ENCODE results near the gene TAF4B. TPM values are rescaled to one million over a fixed set of nuclear protein-coding genes. Genes with fewer than 3 reads are reported as not detected.

TAF4B gene
- total RNA-seq, 2 experiments from 2014 or later = 50.1 to 52.3 TPM

- H2AFZ ChIP-seq (ENCODE audit: low read length) = no peak overlapping the region
- H3K4me1 ChIP-seq (ENCODE audit: insufficient read depth, low read length, poor library complexity, severe bottlenecking) = peaks cover 18% of the 10 kb centered on the region
- H3K4me3 ChIP-seq (ENCODE audit: low read depth, low read length, poor library complexity, severe bottlenecking) = no peak overlapping the region
- ChIA-PET POLR2A (interaction anchor here (1.2 to 2.1 kb wide), 4 partner anchors 9 to 12 kb away, joined by 3 to 6 read pairs (median 4); no protein-coding TSS in a partner anchor), CTCF (ENCODE audit: unreplicated experiment) (no interaction called here)
- no peaks in the 10 kb centered on the region for H3K9me2 ChIP-seq (ENCODE audit: insufficient read depth, low read length)
- H4K20me1 ChIP-seq (ENCODE audit: insufficient read depth, low read length) = no peaks in the 10 kb centered on the region
- H3K9me3 ChIP-seq (ENCODE audit: low read length) = peaks cover 6% of the 10 kb centered on the region; the same call in 1 of the 2 replicates
- no peaks in the 10 kb centered on the region for H3K36me3 ChIP-seq (ENCODE audit: insufficient read depth, low read length)
- H3K79me2 ChIP-seq (ENCODE audit: insufficient read depth, low read depth, low read length) = no peaks in the 10 kb centered on the region
- H3K4me2 ChIP-seq (ENCODE audit: low read length) = no peak overlapping the region
- intact Hi-C loops (cut with micrococcal nuclease; ENCODE audit: unreplicated experiment) = no loop called here
- BruUV-seq (replicated peaks) = no TSS peak
- TF ChIP-seq CTCF (conservative IDR thresholded peaks at IDR 0.05; ENCODE audit: low read length) = no peak
- no peak for TF ChIP-seq EZH2phosphoT487 (IDR thresholded peaks at IDR 0.05; ENCODE audit: borderline replicate concordance, low read depth, low read length)
- no peak for DNase-seq (ENCODE audit: low spot score)
- no peak overlapping the region for H3K27ac ChIP-seq (ENCODE audit: low read depth, low read length, poor library complexity, severe bottlenecking)
Observed at GRCh38 chr18:26208977-26209376, 17.3 kb upstream of the TAF4B start.

DNA sequence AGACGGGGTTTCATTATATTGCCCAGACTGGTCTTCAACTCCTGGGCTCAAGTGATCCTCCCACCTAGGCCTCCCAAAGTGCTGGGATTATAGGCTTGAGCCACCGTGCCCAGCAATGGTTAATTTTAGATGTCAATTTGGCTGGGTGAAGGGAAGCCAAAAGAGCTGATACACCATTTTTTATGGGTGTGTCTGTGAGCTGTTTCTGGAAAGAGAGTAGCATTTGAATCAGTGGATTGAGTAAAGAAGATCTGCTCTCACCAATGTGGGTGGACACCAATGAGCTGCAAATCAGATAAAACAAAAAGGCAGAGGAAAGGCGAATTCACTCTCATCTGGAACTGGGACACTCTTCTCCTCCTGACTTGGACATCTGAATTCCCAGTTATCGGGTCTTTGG lies 16.1 kb upstream of the TAF4B start:
- no peak for DNase-seq (ENCODE audit: low spot score)
- intact Hi-C loops (cut with micrococcal nuclease; ENCODE audit: unreplicated experiment) = no loop called here
- Histone ChIP-seq H3K36me3 (ENCODE audit: insufficient read depth, low read length) (no peaks in the 10 kb centered on the region), H2AFZ (ENCODE audit: low read length) (no peak overlapping the region), H3K4me1 (ENCODE audit: insufficient read depth, low read length, poor library complexity, severe bottlenecking) (peaks cover 21% of the 10 kb centered on the region), H4K20me1 (ENCODE audit: insufficient read depth, low read length) (no peaks in the 10 kb centered on the region), H3K9me3 (ENCODE audit: low read length) (peaks cover 6% of the 10 kb centered on the region; the same call in 1 of the 2 replicates), H3K4me2 (ENCODE audit: low read length) (no peak overlapping the region), H3K9me2 (ENCODE audit: insufficient read depth, low read length) (no peaks in the 10 kb centered on the region), H3K27ac (ENCODE audit: low read depth, low read length, poor library complexity, severe bottlenecking) (no peak overlapping the region), H3K4me3 (ENCODE audit: low read depth, low read length, poor library complexity, severe bottlenecking) (no peak overlapping the region), H3K79me2 (ENCODE audit: insufficient read depth, low read depth, low read length) (no peaks in the 10 kb centered on the region)
- no peak for TF ChIP-seq CTCF (conservative IDR thresholded peaks at IDR 0.05; ENCODE audit: low read length)
- no peak for TF ChIP-seq EZH2phosphoT487 (IDR thresholded peaks at IDR 0.05; ENCODE audit: borderline replicate concordance, low read depth, low read length)
- ChIA-PET POLR2A (interaction anchor here (0.6 to 2.1 kb wide), 2 partner anchors 7 to 83 kb away, joined by 3 to 6 read pairs; no protein-coding TSS in a partner anchor), CTCF (ENCODE audit: unreplicated experiment) (interaction anchor here (1.0 kb wide), 1 partner anchor 14 kb away, joined by 3 read pairs; no protein-coding TSS in a partner anchor)
- no TSS peak for BruUV-seq (replicated peaks)

DNA sequence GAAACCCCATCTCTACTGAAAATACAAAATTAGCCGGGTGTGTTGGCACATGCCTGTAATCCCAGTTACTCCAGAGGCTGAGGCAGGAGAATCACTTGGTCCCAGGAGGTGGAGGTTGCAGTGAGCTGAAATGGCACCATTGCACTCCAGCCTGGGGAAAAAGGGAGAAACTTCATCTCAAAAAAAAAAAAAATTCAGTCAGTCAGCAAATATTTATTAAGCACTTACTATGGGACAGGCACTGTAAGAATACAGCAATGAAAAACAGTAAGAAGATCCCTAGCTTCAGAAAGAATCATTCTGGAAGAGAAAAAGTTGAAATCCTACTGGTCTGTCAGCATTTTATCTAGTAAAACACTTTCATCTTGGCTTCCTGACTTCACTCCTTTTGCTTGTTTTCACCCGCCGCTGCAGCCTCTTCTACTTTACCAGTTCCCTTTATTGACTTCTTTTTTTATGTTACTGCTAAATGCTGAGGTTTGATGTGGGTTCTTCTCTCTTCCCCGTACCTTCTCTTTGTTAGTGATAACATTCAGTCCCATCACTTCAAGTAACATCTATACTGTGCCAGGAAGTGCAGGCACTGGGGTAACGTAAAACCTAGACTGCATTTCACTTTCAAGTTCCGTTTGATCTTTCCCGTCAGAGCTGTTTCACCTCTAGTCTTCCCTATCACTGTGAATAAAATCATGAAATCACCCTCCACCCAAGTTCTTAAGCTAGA lies 10.8 kb upstream of the TAF4B start:
- H3K79me2 ChIP-seq (ENCODE audit: insufficient read depth, low read depth, low read length) = no peaks in the 10 kb centered on the region
- no peaks in the 10 kb centered on the region for H4K20me1 ChIP-seq (ENCODE audit: insufficient read depth, low read length)
- intact Hi-C loops (cut with micrococcal nuclease; ENCODE audit: unreplicated experiment) = loop anchor here (2.0 kb wide), 1 partner anchor 25 kb away; no protein-coding TSS in a partner anchor
- TSS peak; percentile 96 for BruUV-seq (replicated peaks)
- DNase-seq (ENCODE audit: low spot score) = peak; percentile 83
- TF ChIP-seq CTCF (conservative IDR thresholded peaks at IDR 0.05; ENCODE audit: low read length) = no peak
- TF ChIP-seq EZH2phosphoT487 (IDR thresholded peaks at IDR 0.05; ENCODE audit: borderline replicate concordance, low read depth, low read length) = no peak
- H3K36me3 ChIP-seq (ENCODE audit: insufficient read depth, low read length) = no peaks in the 10 kb centered on the region
- peaks cover 6% of the 10 kb centered on the region; the same call in 1 of the 2 replicates for H3K9me3 ChIP-seq (ENCODE audit: low read length)
- H3K4me3 ChIP-seq (ENCODE audit: low read depth, low read length, poor library complexity, severe bottlenecking) = peak overlapping the region; percentile 66
- peak overlapping the region; percentile 86 for H3K4me2 ChIP-seq (ENCODE audit: low read length)
- ChIA-PET POLR2A (interaction anchor here (0.6 to 5.1 kb wide), 14 partner anchors 9 to 132 kb away, joined by 3 to 26 read pairs (median 4); partner anchors contain the start of gene TAF4B), CTCF (ENCODE audit: unreplicated experiment) (interaction anchor here (0.9 kb wide), 1 partner anchor 21 kb away, joined by 3 read pairs; no protein-coding TSS in a partner anchor)
- H2AFZ ChIP-seq (ENCODE audit: low read length) = peak overlapping the region; percentile 96
- H3K4me1 ChIP-seq (ENCODE audit: insufficient read depth, low read length, poor library complexity, severe bottlenecking) = peaks cover 45% of the 10 kb centered on the region
- H3K27ac ChIP-seq (ENCODE audit: low read depth, low read length, poor library complexity, severe bottlenecking) = peak overlapping the region; percentile 93
- H3K9me2 ChIP-seq (ENCODE audit: insufficient read depth, low read length) = no peaks in the 10 kb centered on the region

Data from OCI-LY7 (cell line).